Activated T-helper 17 cell treated with anti-CD3 and anti-CD28 coated beads, Interleukin-2, amount 50 U/mL, for 72 hours (primary cell): ENCODE data around the gene CFAP46. TPM values are rescaled to one million over a fixed set of nuclear protein-coding genes. Genes with fewer than 3 reads are reported as not detected.
"Not testable (repeated sequence)": the region's sequence is repeated elsewhere in the genome, so short reads cannot be mapped to it uniquely, and the experiment has no call there.

Experiments used
- ATAC-seq: fragments of 150-1000 bp; cut with Tn5 transposase; replicated peaks from 2 replicates; pipeline ENCODE4 v1.10.0; 2021; ENCODE audit warnings: mild to moderate bottlenecking, moderate library complexity
- H3K27ac Mint-ChIP-seq: one replicate; pipeline ENCODE4 v1.8.0; 2022; ENCODE audit warnings: mixed read lengths
- H3K27me3 Mint-ChIP-seq: one replicate; pipeline ENCODE4 v1.8.0; 2022; ENCODE audit warnings: mixed read lengths
- H3K36me3 Mint-ChIP-seq: one replicate; pipeline ENCODE4 v1.8.0; 2022; ENCODE audit warnings: low read depth, mild to moderate bottlenecking, mixed read lengths
- H3K4me1 Mint-ChIP-seq: one replicate; pipeline ENCODE4 v1.8.0; 2022; ENCODE audit warnings: mixed read lengths
- H3K4me3 Mint-ChIP-seq: one replicate; pipeline ENCODE4 v1.8.0; 2022; ENCODE audit warnings: mild to moderate bottlenecking, mixed read lengths
- H3K9me3 Mint-ChIP-seq: one replicate; pipeline ENCODE4 v1.8.0; 2022; ENCODE audit warnings: mixed read lengths
- total RNA-seq, 2 donors: library from RNA; stranded (reverse); gene quantifications; one replicate each; pipeline ENCODE4 v1.2.3, GENCODE V29; 2022

Gene CFAP46
- total RNA-seq, 2 donors from 2014 or later, result not detected

- Mint-ChIP-seq H3K4me3 (no peak overlapping the region), H3K36me3 (no peaks in the 10 kb centered on the region), H3K27me3 (peaks cover 20% of the 10 kb centered on the region), H3K9me3 (no peaks in the 10 kb centered on the region), H3K4me1 (no peaks in the 10 kb centered on the region), H3K27ac (no peak overlapping the region)
- ATAC-seq, result no peak
These were observed 86.5 kb downstream of the CFAP46 start for GRCh38 chr10:132855889-132856288.

GRCh38 chr10:132851451-132851850, 90.9 kb downstream of the CFAP46 start:
- Mint-ChIP-seq H3K4me3 (no peak overlapping the region), H3K4me1 (peaks cover 7% of the 10 kb centered on the region), H3K27me3 (peaks cover 24% of the 10 kb centered on the region), H3K36me3 (no peaks in the 10 kb centered on the region), H3K9me3 (no peaks in the 10 kb centered on the region), H3K27ac (no peak overlapping the region)
- no peak for ATAC-seq

- no peak for ATAC-seq
- peaks cover 22% of the 10 kb centered on the region for H3K27me3 Mint-ChIP-seq
- no peaks in the 10 kb centered on the region for H3K9me3 Mint-ChIP-seq
- no peak overlapping the region for H3K4me3 Mint-ChIP-seq
- no peaks in the 10 kb centered on the region for H3K36me3 Mint-ChIP-seq
- no peak overlapping the region for H3K27ac Mint-ChIP-seq
- peaks cover 7% of the 10 kb centered on the region for H3K4me1 Mint-ChIP-seq
These were observed 91.5 kb downstream of the CFAP46 start for GRCh38 chr10:132850896-132851295.

- no peaks in the 10 kb centered on the region for H3K9me3 Mint-ChIP-seq
- peaks cover 7% of the 10 kb centered on the region for H3K4me1 Mint-ChIP-seq
- H3K27ac Mint-ChIP-seq, result no peak overlapping the region
- no peak for ATAC-seq
- no peaks in the 10 kb centered on the region for H3K36me3 Mint-ChIP-seq
- H3K4me3 Mint-ChIP-seq, result no peak overlapping the region
- peaks cover 18% of the 10 kb centered on the region for H3K27me3 Mint-ChIP-seq
These were observed 92.1 kb downstream of the CFAP46 start for GRCh38 chr10:132850246-132850645.

GRCh38 chr10:132849546-132850031, 92.8 kb downstream of the CFAP46 start:
- peaks cover 18% of the 10 kb centered on the region for H3K27me3 Mint-ChIP-seq
- no peak overlapping the region for H3K4me3 Mint-ChIP-seq
- peaks cover 7% of the 10 kb centered on the region for H3K4me1 Mint-ChIP-seq
- no peak overlapping the region for H3K27ac Mint-ChIP-seq
- no peak for ATAC-seq
- H3K9me3 Mint-ChIP-seq, result no peaks in the 10 kb centered on the region
- no peaks in the 10 kb centered on the region for H3K36me3 Mint-ChIP-seq

GRCh38 chr10:132848951-132849545, 93.3 kb downstream of the CFAP46 start:
- Mint-ChIP-seq H3K36me3 (no peaks in the 10 kb centered on the region), H3K4me3 (no peak overlapping the region), H3K9me3 (no peaks in the 10 kb centered on the region), H3K27ac (no peak overlapping the region), H3K27me3 (peaks cover 18% of the 10 kb centered on the region), H3K4me1 (peaks cover 7% of the 10 kb centered on the region)
- ATAC-seq, result no peak

- Mint-ChIP-seq H3K27ac (no peak overlapping the region), H3K4me3 (peak overlapping the region; percentile 56), H3K27me3 (peaks cover 14% of the 10 kb centered on the region), H3K36me3 (no peaks in the 10 kb centered on the region), H3K9me3 (no peaks in the 10 kb centered on the region), H3K4me1 (peaks cover 7% of the 10 kb centered on the region)
- ATAC-seq, result no peak
These were observed 94.1 kb downstream of the CFAP46 start for GRCh38 chr10:132848291-132848701.

- H3K27me3 Mint-ChIP-seq, result peaks cover 14% of the 10 kb centered on the region
- ATAC-seq, result no peak
- H3K9me3 Mint-ChIP-seq, result no peaks in the 10 kb centered on the region
- H3K36me3 Mint-ChIP-seq, result no peaks in the 10 kb centered on the region
- H3K27ac Mint-ChIP-seq, result no peak overlapping the region
- H3K4me3 Mint-ChIP-seq, result peak overlapping the region; percentile 56
- peaks cover 7% of the 10 kb centered on the region for H3K4me1 Mint-ChIP-seq
These were observed 94.5 kb downstream of the CFAP46 start for GRCh38 chr10:132847856-132848255.

GRCh38 chr10:132847416-132847777, 95.0 kb downstream of the CFAP46 start:
- Mint-ChIP-seq H3K27ac (no peak overlapping the region), H3K9me3 (peaks cover 3% of the 10 kb centered on the region), H3K36me3 (no peaks in the 10 kb centered on the region), H3K4me3 (peak overlapping the region; percentile 56), H3K27me3 (peaks cover 14% of the 10 kb centered on the region), H3K4me1 (peaks cover 7% of the 10 kb centered on the region)
- no peak for ATAC-seq

- Mint-ChIP-seq H3K4me1 (peaks cover 7% of the 10 kb centered on the region), H3K27ac (no peak overlapping the region), H3K27me3 (peaks cover 20% of the 10 kb centered on the region), H3K36me3 (no peaks in the 10 kb centered on the region), H3K4me3 (no peak overlapping the region), H3K9me3 (peaks cover 8% of the 10 kb centered on the region)
- ATAC-seq, result no peak
These were observed 95.5 kb downstream of the CFAP46 start for GRCh38 chr10:132846631-132847415.

GRCh38 chr10:132845780-132846595, 96.4 kb downstream of the CFAP46 start:
- peaks cover 8% of the 10 kb centered on the region for H3K9me3 Mint-ChIP-seq
- H3K27me3 Mint-ChIP-seq, result peaks cover 13% of the 10 kb centered on the region
- H3K27ac Mint-ChIP-seq, result no peak overlapping the region
- no peak for ATAC-seq
- no peaks in the 10 kb centered on the region for H3K36me3 Mint-ChIP-seq
- peaks cover 7% of the 10 kb centered on the region for H3K4me1 Mint-ChIP-seq
- no peak overlapping the region for H3K4me3 Mint-ChIP-seq

- Mint-ChIP-seq H3K9me3 (peaks cover 8% of the 10 kb centered on the region), H3K27ac (no peak overlapping the region), H3K36me3 (no peaks in the 10 kb centered on the region), H3K4me3 (no peak overlapping the region), H3K27me3 (peaks cover 13% of the 10 kb centered on the region), H3K4me1 (peaks cover 7% of the 10 kb centered on the region)
- no peak for ATAC-seq
These were observed 97.3 kb downstream of the CFAP46 start for GRCh38 chr10:132845041-132845551.

GRCh38 chr10:132844069-132844809, 98.1 kb downstream of the CFAP46 start:
- H3K9me3 Mint-ChIP-seq, result peaks cover 8% of the 10 kb centered on the region
- no peaks in the 10 kb centered on the region for H3K36me3 Mint-ChIP-seq
- ATAC-seq, result no peak
- peaks cover 13% of the 10 kb centered on the region for H3K27me3 Mint-ChIP-seq
- peaks cover 7% of the 10 kb centered on the region for H3K4me1 Mint-ChIP-seq
- no peak overlapping the region for H3K27ac Mint-ChIP-seq
- no peak overlapping the region for H3K4me3 Mint-ChIP-seq

- peaks cover 13% of the 10 kb centered on the region for H3K27me3 Mint-ChIP-seq
- H3K27ac Mint-ChIP-seq, H3K36me3 Mint-ChIP-seq, H3K4me3 Mint-ChIP-seq, H3K9me3 Mint-ChIP-seq, ATAC-seq, H3K4me1 Mint-ChIP-seq: not testable (repeated sequence)
These were observed 99.1 kb downstream of the CFAP46 start for GRCh38 chr10:132843276-132843675.
